IMR-90 (cell line): ENCODE results near the gene ANKRD26. TPM values are rescaled to one million over a fixed set of nuclear protein-coding genes. Genes with fewer than 3 reads are reported as not detected.

Experiments
- ATAC-seq: fragments of 200-7000 bp; cut with Tn5 transposase; 2 replicates; pipeline ENCODE4 v1.9.1; 2020; ENCODE audit warnings: low read depth, mild to moderate bottlenecking, moderate library complexity
- BruUV-seq: library from RNA; stranded (reverse); fragments of 400-500 nt; replicated peaks from 2 replicates; lab custom pipeline; 2021; lab: Mats Ljungman, UMichigan
- CTCF ChIA-PET: fragments of 300-600 bp; formaldehyde crosslinking; extraction: SDS; loops from one replicate; lab custom pipeline; 2021; ENCODE audit warnings: antibody characterized with exemption; lab: Yijun Ruan, JAX
- POLR2A ChIA-PET: fragments of 300-600 bp; sonication (Branson Sonifier 250); formaldehyde crosslinking; loops from one replicate; lab custom pipeline; 2022; ENCODE audit warnings: antibody characterized with exemption; ENCODE audit not compliant: unreplicated experiment; lab: Charles Lee
- DNase-seq: peaks from one replicate; pipeline ENCODE4 v3.0.0; 2013
- H2AFZ ChIP-seq: replicated peaks from 2 replicates; pipeline ENCODE3; 2013; ENCODE audit warnings: low read length, mild to moderate bottlenecking; ENCODE audit not compliant: poor library complexity
- H2AK5ac ChIP-seq: 2 replicates; pipeline ENCODE4 v1.6.1; 2013; ENCODE audit warnings: low read depth, low read length, inconsistent platforms
- H2AK9ac ChIP-seq: replicated peaks from 2 replicates; pipeline ENCODE3; 2013; ENCODE audit warnings: mild to moderate bottlenecking, low read depth, low read length, moderate library complexity; ENCODE audit not compliant: poor library complexity
- H2BK120ac ChIP-seq: 2 replicates; pipeline ENCODE4 v1.6.1; 2013; ENCODE audit warnings: low read depth, low read length, inconsistent platforms
- H2BK15ac ChIP-seq: 3 replicates; pipeline ENCODE4 v1.6.1; 2013; ENCODE audit warnings: low read depth, low read length, inconsistent platforms
- H2BK20ac ChIP-seq: 2 replicates; pipeline ENCODE4 v1.6.1; 2013; ENCODE audit warnings: low read depth, mild to moderate bottlenecking, inconsistent platforms, low read length, moderate library complexity
- H2BK5ac ChIP-seq: 2 replicates; pipeline ENCODE4 v1.6.1; 2013; ENCODE audit warnings: mild to moderate bottlenecking, low read depth, low read length, inconsistent platforms; ENCODE audit not compliant: poor library complexity, severe bottlenecking
- H3K14ac ChIP-seq: replicated peaks from 2 replicates; pipeline ENCODE4 v1.6.1; 2013; ENCODE audit warnings: low read depth, low read length, inconsistent platforms
- H3K18ac ChIP-seq: 2 replicates; pipeline ENCODE4 v1.6.1; 2013; ENCODE audit warnings: low read depth, low read length, control low read depth
- H3K23ac ChIP-seq: 2 replicates; pipeline ENCODE4 v1.6.1; 2013; ENCODE audit warnings: low read depth, low read length, inconsistent platforms
- H3K27ac ChIP-seq: 2 replicates; pipeline ENCODE4 v1.5.1; 2013; ENCODE audit warnings: mild to moderate bottlenecking, control low read depth, low read length; ENCODE audit not compliant: insufficient read depth
- H3K27me3 ChIP-seq: 2 replicates; pipeline ENCODE4 v1.6.1; 2013; ENCODE audit warnings: low read length; ENCODE audit not compliant: control insufficient read depth, insufficient read depth
- H3K36me3 ChIP-seq: 2 replicates; pipeline ENCODE4 v1.6.1; 2013; ENCODE audit warnings: low read length, mixed read lengths; ENCODE audit not compliant: control insufficient read depth, insufficient read depth
- H3K4ac ChIP-seq: 2 replicates; pipeline ENCODE4 v1.6.1; 2013; ENCODE audit warnings: low read depth, low read length, inconsistent platforms
- H3K4me1 ChIP-seq: 2 replicates; pipeline ENCODE4 v1.6.1; 2013; ENCODE audit warnings: low read length, mixed read lengths; ENCODE audit not compliant: control insufficient read depth, insufficient read depth
- H3K4me2 ChIP-seq: 2 replicates; pipeline ENCODE4 v1.6.1; 2013; ENCODE audit warnings: low read depth, mild to moderate bottlenecking, control low read depth, low read length, moderate library complexity
- H3K4me3 ChIP-seq: 2 replicates; pipeline ENCODE4 v1.5.1; 2013; ENCODE audit warnings: low read depth, mild to moderate bottlenecking, control low read depth, low read length, moderate library complexity; ENCODE audit not compliant: insufficient read depth
- H3K56ac ChIP-seq: 2 replicates; pipeline ENCODE4 v1.6.1; 2013; ENCODE audit warnings: low read length, inconsistent platforms; ENCODE audit not compliant: insufficient read depth; ENCODE audit errors: extremely low read depth
- H3K79me1 ChIP-seq, 2 experiments: 2 replicates each; pipeline ENCODE4 v1.6.1; 2013; ENCODE audit warnings: low read length in 2 of 2, inconsistent platforms in 1 of 2, low read depth in 1 of 2
- H3K9ac ChIP-seq: 2 replicates; pipeline ENCODE4 v1.6.1; 2013; ENCODE audit warnings: low read depth, low read length, control low read depth
- H3K9me1 ChIP-seq: 2 replicates; pipeline ENCODE4 v1.6.1; 2013; ENCODE audit warnings: low read length, inconsistent platforms; ENCODE audit not compliant: insufficient read depth
- H3K9me3 ChIP-seq: 2 replicates; pipeline ENCODE4 v1.6.1; 2013; ENCODE audit warnings: low read length; ENCODE audit not compliant: control insufficient read depth, insufficient read depth
- H4K20me1 ChIP-seq: 2 replicates; pipeline ENCODE4 v1.6.1; 2013; ENCODE audit warnings: low read length, inconsistent platforms; ENCODE audit not compliant: insufficient read depth
- H4K5ac ChIP-seq: 2 replicates; pipeline ENCODE4 v1.6.1; 2013; ENCODE audit warnings: mild to moderate bottlenecking, low read depth, low read length, control low read depth
- H4K8ac ChIP-seq, 2 experiments: 2 replicates each; pipeline ENCODE4 v1.6.1; 2013; ENCODE audit warnings: low read depth in 2 of 2, low read length in 2 of 2, control low read depth in 1 of 2, inconsistent platforms in 1 of 2
- H4K91ac ChIP-seq: 2 replicates; pipeline ENCODE4 v1.6.1; 2013; ENCODE audit warnings: low read depth, low read length, inconsistent platforms; ENCODE audit not compliant: insufficient read depth
- CEBPB ChIP-seq: IDR thresholded peaks from 2 replicates; pipeline ENCODE4 v1.6.1; 2012; ENCODE audit warnings: low read depth, low read length, improper control_type of control experiment
- CTCF ChIP-seq: conservative IDR thresholded peaks from 2 replicates; pipeline ENCODE4 v1.5.1; 2012; ENCODE audit warnings: mild to moderate bottlenecking, low read depth, low read length, improper control_type of control experiment
- NFE2L2 ChIP-seq: fragments of 150-350 bp; IDR thresholded peaks from 2 replicates; pipeline ENCODE4 v1.6.1; 2016; ENCODE audit warnings: low read depth, mild to moderate bottlenecking, low read length
- RCOR1 ChIP-seq: IDR thresholded peaks from 2 replicates; pipeline ENCODE4 v1.6.1; 2012; ENCODE audit warnings: mild to moderate bottlenecking, low read length, improper control_type of control experiment; ENCODE audit not compliant: insufficient replicate concordance
- SMC3 ChIP-seq: fragments of 150-350 bp; IDR thresholded peaks from 2 replicates; pipeline ENCODE4 v1.6.1; 2016; ENCODE audit warnings: low read depth, mild to moderate bottlenecking, antibody characterized with exemption, low read length, moderate library complexity
- WGBS, 2 experiments: methylation state at CpG; one replicate each; pipeline versions ENCODE4 v1.1.5 to v1.1.7; 2013; ENCODE audit warnings: missing lambda C conversion rate in 2 of 2; ENCODE audit not compliant: insufficient read length in 1 of 2; ENCODE audit errors: extremely low coverage in 2 of 2; 5-methylcytosine and 5-hydroxymethylcytosine counted together
- dilution Hi-C: fragments of 300-500 bp; cut with HindIII; formaldehyde crosslinking; loops from one replicate; pipeline ENCODE4 v1.14.3; 2018; ENCODE audit warnings: low sequenced_read_pairs; ENCODE audit not compliant: unreplicated experiment
- in situ Hi-C: fragments of 300-500 bp; cut with MboI; formaldehyde crosslinking; loops from 3 replicates; pipeline ENCODE4 v1.14.3; 2019; ENCODE audit warnings: low sequenced_read_pairs, inconsistent platforms, mixed read lengths
- intact Hi-C: fragments of 100-400 bp; cut with micrococcal nuclease; formaldehyde crosslinking; loops from 2 replicates; pipeline ENCODE4 v1.10.0; 2022
- polyA plus RNA-seq, 3 experiments: library from polyadenylated mRNA; depleted of rRNA; stranded (reverse); fragments of >200 nt; gene quantifications; 2 replicates each; pipeline ENCODE4 v1.2.3, GENCODE V29; 2012; ENCODE audit warnings: low replicate concordance in 1 of 3
- total RNA-seq: library from RNA; depleted of rRNA; stranded (reverse); fragments of >200 nt; gene quantifications from 2 replicates; pipeline ENCODE4 v1.2.3, GENCODE V29; 2012

ANKRD26 gene
- total and polyA plus RNA-seq, 2 of the 4 experiments (the other 2 are of a cell fraction): 1.3 to 4.8 TPM

- no peak for ATAC-seq
- intact Hi-C loops: no loop called here
These were observed 118.2 kb downstream of the ANKRD26 start for GRCh38 chr10:26982058-26982457.

More at GRCh38 chr10:26982058-26982457, 118.2 kb downstream of the ANKRD26 start:
- DNase-seq: no peak
- POLR2A ChIA-PET: no interaction called here
- no peak overlapping the region for H4K91ac ChIP-seq
- no peak overlapping the region for H2BK5ac ChIP-seq
- H3K36me3 ChIP-seq: no peaks in the 10 kb centered on the region
- no peak overlapping the region for H3K18ac ChIP-seq
- CTCF ChIA-PET: no interaction called here
- H2BK15ac ChIP-seq: no peak overlapping the region
- TF ChIP-seq NFE2L2 (no peak), RCOR1 (no peak), CTCF (no peak), CEBPB (no peak), SMC3 (no peak)
- WGBS, 2 experiments: no CpG with 5 or more reads among the region's 1 CpG
- no peak overlapping the region for H2AK9ac ChIP-seq
- H3K23ac ChIP-seq: no peak overlapping the region
- H3K9me3 ChIP-seq: no peaks in the 10 kb centered on the region
- H3K27me3 ChIP-seq: no peaks in the 10 kb centered on the region
- no peak overlapping the region for H3K27ac ChIP-seq
- H2BK20ac ChIP-seq: no peak overlapping the region
- H3K4ac ChIP-seq: no peak overlapping the region
- no peak overlapping the region for H3K4me3 ChIP-seq
- H3K4me2 ChIP-seq: no peak overlapping the region
- H3K9ac ChIP-seq: no peak overlapping the region
- no peak overlapping the region for H2AFZ ChIP-seq
- no peaks in the 10 kb centered on the region for H3K79me1 ChIP-seq
- H4K20me1 ChIP-seq: no peaks in the 10 kb centered on the region
- H3K9me1 ChIP-seq: no peaks in the 10 kb centered on the region
- no peak overlapping the region for H3K56ac ChIP-seq
- no TSS peak for BruUV-seq
- no peak overlapping the region for H4K8ac ChIP-seq
- dilution Hi-C loops: no loop called here
- no peak overlapping the region for H4K5ac ChIP-seq
- H3K4me1 ChIP-seq: no peaks in the 10 kb centered on the region
- no peak overlapping the region for H3K14ac ChIP-seq
- no peak overlapping the region for H2AK5ac ChIP-seq
- in situ Hi-C loops: no loop called here
- H2BK120ac ChIP-seq: no peak overlapping the region
